ENCODE data around the gene CD53. TPM values are rescaled to one million over a fixed set of nuclear protein-coding genes. Genes with fewer than 3 reads are reported as not detected.

Gene CD53, protein sequence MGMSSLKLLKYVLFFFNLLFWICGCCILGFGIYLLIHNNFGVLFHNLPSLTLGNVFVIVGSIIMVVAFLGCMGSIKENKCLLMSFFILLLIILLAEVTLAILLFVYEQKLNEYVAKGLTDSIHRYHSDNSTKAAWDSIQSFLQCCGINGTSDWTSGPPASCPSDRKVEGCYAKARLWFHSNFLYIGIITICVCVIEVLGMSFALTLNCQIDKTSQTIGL
- not detected in 2 replicates for total RNA-seq

DNA sequence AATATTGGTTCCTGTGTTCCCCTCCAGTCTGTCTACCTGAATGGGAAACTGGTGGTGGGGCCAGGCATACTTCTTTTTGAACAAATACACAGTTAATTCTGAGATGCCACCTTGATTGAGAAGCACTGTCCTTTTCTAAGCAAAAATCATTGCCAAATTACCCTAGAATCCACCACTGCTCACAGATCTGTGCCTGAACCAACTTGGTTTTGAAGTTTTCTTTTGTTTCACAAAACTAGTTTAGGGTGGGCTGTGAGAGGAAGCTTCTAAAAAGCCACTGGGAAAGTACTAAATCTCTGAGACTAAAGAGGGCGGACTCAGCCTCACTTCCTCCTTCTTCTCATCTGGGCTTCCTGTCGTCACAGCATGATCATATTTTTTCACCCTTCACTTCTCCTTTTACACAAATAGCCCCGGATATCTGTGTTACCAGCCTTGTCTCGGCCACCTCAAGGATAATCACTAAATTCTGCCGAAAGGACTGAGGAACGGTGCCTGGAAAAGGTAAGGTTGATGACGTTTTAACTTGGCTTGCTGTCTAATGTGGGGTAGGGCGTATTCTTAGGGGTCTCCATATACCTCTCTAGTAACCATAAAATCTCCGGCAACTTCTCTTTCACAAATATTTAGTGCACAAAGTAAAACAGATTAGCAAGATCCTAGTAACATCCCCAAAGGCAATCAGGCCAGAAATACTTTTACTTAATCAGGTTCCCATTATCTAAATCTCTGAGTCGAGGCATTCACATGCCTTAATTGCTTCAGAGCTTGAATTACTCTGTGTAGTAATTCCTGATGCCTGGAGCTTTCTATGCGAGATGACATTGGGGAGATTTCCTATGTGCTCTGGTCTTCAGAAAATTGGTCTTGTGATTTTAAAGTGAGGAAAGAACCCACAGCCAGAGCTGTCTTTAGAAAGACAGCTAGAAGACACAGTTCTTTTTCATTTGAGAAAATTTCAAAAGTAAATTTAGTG, at the start of gene CD53:
Gene CD53, plus strand, starts transcription at position 404 of the 976 bp plus-strand sequence. CDS start 18,261 bp downstream, outside the sequence.

Other genes with a start within 250 kb of the CD53 start
- not detected in 2 replicates for gene KCNA3, start 198.2 kb upstream of the CD53 start, total RNA-seq
- gene LRIF1, start 90.8 kb downstream of the CD53 start, total RNA-seq: 8.7 and 11.7 TPM in 2 replicates

Data from endothelial cell of coronary artery (primary cell).